SU-DHL-6 (cell line): ENCODE results near the gene TDRD7.

Experiments used
- H2AFZ ChIP-seq: fragments of 200-600 bp; sonication (generic); 2 replicates; pipeline ENCODE4 v1.6.1; 2014; ENCODE audit warnings: low read depth, mild to moderate bottlenecking, moderate library complexity, mixed read lengths, antibody characterized with exemption, low read length; ENCODE audit not compliant: severe bottlenecking
- H3F3A ChIP-seq: fragments of 200-600 bp; shearing (Covaris generic); 2 replicates; pipeline ENCODE4 v1.6.0; 2016; ENCODE audit warnings: antibody characterized with exemption, mild to moderate bottlenecking; ENCODE audit not compliant: insufficient read depth
- H3K27ac ChIP-seq: fragments of 200-600 bp; sonication (generic); 2 replicates; pipeline ENCODE4 v1.5.1; 2016; ENCODE audit warnings: low read depth, mild to moderate bottlenecking, low read length, moderate library complexity, mixed read lengths
- H3K27me3 ChIP-seq: fragments of 200-600 bp; sonication (generic), shearing (Covaris generic); 2 replicates; pipeline ENCODE4 v1.6.0; 2014; ENCODE audit warnings: mild to moderate bottlenecking, low read length
- H3K36me3 ChIP-seq: fragments of 200-600 bp; sonication (generic); 2 replicates; pipeline ENCODE4 v1.6.1; 2014; ENCODE audit warnings: mild to moderate bottlenecking, low read length, mixed read lengths
- H3K4me2 ChIP-seq: fragments of 300-600, 200-600 bp; shearing (Covaris generic), sonication (generic); 2 replicates; pipeline ENCODE4 v1.6.0; 2014; ENCODE audit warnings: low read length, low read depth, mild to moderate bottlenecking; ENCODE audit not compliant: poor library complexity, severe bottlenecking
- H3K4me3 ChIP-seq: fragments of 200-600 bp; sonication (generic); 2 replicates; pipeline ENCODE4 v1.5.1; 2014; ENCODE audit warnings: antibody characterized with exemption, low read length, mild to moderate bottlenecking, mixed read lengths; ENCODE audit not compliant: insufficient read depth, poor library complexity, severe bottlenecking
- H3K79me2 ChIP-seq: fragments of 200-600 bp; sonication (generic); 2 replicates; pipeline ENCODE4 v1.6.1; 2014; ENCODE audit warnings: mild to moderate bottlenecking, low read length, moderate library complexity; ENCODE audit not compliant: insufficient read depth
- H3K9ac ChIP-seq: fragments of 200-600 bp; sonication (generic); 2 replicates; pipeline ENCODE4 v1.7.0; 2014; ENCODE audit warnings: mild to moderate bottlenecking, low read length
- H3K9me2 ChIP-seq: fragments of 200-600 bp; sonication (generic); replicated peaks from 2 replicates; pipeline ENCODE4 v1.6.1; 2014; ENCODE audit warnings: low read length; ENCODE audit not compliant: insufficient read depth
- H3K9me3 ChIP-seq: fragments of 200-600 bp; sonication (generic); 2 replicates; pipeline ENCODE4 v1.6.1; 2014; ENCODE audit warnings: low read length, mixed read lengths; ENCODE audit not compliant: insufficient read depth
- H4K20me1 ChIP-seq: fragments of 200-600 bp; sonication (generic); 2 replicates; pipeline ENCODE4 v1.6.1; 2014; ENCODE audit warnings: low read depth, mild to moderate bottlenecking, antibody characterized with exemption, low read length, moderate library complexity, mixed read lengths
- EZH2phosphoT487 ChIP-seq: fragments of 200-600 bp; sonication (generic), shearing (Covaris generic); conservative IDR thresholded peaks from 2 replicates; pipeline ENCODE4 v1.6.1; 2018; ENCODE audit warnings: mild to moderate bottlenecking, antibody characterized with exemption, low read length, moderate library complexity, mixed read lengths
- TF ChIP-seq, protein P1 (sequence below): fragments of 200-600 bp; sonication (generic); IDR thresholded peaks from one replicate; pipeline ENCODE4 v1.5.1; 2017; ENCODE audit warnings: antibody characterized with exemption, mild to moderate bottlenecking, low read length, moderate library complexity; ENCODE audit not compliant: insufficient read depth, poor library complexity, severe bottlenecking

The TDRD7 gene, protein sequence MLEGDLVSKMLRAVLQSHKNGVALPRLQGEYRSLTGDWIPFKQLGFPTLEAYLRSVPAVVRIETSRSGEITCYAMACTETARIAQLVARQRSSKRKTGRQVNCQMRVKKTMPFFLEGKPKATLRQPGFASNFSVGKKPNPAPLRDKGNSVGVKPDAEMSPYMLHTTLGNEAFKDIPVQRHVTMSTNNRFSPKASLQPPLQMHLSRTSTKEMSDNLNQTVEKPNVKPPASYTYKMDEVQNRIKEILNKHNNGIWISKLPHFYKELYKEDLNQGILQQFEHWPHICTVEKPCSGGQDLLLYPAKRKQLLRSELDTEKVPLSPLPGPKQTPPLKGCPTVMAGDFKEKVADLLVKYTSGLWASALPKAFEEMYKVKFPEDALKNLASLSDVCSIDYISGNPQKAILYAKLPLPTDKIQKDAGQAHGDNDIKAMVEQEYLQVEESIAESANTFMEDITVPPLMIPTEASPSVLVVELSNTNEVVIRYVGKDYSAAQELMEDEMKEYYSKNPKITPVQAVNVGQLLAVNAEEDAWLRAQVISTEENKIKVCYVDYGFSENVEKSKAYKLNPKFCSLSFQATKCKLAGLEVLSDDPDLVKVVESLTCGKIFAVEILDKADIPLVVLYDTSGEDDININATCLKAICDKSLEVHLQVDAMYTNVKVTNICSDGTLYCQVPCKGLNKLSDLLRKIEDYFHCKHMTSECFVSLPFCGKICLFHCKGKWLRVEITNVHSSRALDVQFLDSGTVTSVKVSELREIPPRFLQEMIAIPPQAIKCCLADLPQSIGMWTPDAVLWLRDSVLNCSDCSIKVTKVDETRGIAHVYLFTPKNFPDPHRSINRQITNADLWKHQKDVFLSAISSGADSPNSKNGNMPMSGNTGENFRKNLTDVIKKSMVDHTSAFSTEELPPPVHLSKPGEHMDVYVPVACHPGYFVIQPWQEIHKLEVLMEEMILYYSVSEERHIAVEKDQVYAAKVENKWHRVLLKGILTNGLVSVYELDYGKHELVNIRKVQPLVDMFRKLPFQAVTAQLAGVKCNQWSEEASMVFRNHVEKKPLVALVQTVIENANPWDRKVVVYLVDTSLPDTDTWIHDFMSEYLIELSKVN

DNA sequence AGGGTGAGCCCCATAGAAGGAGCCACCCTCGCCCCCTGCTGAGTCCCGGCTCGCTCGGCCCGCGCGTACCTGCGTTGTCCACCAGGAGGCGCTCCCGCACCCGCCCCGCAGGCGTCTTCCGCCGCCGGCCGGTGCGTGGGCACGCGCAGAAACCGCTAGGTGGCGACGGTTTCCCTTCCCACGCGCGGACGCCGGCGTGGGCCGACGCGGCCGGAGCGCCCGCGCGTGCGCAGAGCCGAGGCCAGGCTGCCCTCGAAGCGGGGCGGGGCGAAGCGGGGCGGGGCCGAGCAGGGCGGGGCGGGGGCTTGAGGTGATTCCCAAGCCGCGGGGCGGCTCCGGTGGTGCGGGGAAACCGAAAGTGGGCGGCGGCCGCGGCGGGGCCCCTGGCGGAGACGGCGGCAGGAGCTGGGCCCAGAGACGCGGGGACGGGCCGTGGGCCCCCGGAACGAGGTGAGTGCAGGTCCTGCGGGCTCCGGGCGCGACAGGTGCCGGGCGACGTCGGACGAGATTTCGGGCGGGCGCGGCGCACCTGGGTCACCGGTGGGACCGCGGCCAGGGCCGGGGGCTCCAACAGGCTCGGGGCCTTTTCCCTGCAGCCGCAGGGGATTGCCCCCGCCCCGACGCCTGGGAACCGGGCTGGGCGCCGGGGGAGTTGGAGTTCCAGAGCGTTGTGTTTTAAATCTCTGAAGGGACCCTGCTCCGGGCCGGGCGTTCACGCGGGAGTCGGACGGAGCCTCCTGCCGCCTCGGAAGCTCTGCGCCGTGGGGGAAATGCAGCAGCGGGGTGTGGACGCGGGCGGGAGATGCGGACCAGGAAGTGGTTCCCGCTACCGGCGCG, at the start of gene TDRD7:
TDRD7 (plus strand) TSS at position 308 of the 837 bp plus-strand sequence. CDS start 16,370 bp downstream, outside the sequence.
- H3K9ac ChIP-seq, result peak within 1 kb of the TSS; percentile 58
- H3K4me3 ChIP-seq, result peak within 1 kb of the TSS; percentile 57
- H3K27ac ChIP-seq, result no peak within 1 kb of the TSS
- peak within 1 kb of the TSS; percentile 89 for H2AFZ ChIP-seq
- H3K36me3 ChIP-seq, result no peaks in the 10 kb centered on the region
- no peaks in the 10 kb centered on the region for H3K9me3 ChIP-seq
- no peaks in the 10 kb centered on the region for H4K20me1 ChIP-seq
- no peaks in the 10 kb centered on the region for H3K79me2 ChIP-seq
- H3K4me2 ChIP-seq, result peak within 1 kb of the TSS; percentile 63
- no peaks in the 10 kb centered on the region for H3K9me2 ChIP-seq
- no peaks in the 10 kb centered on the region for H3K27me3 ChIP-seq
- peaks cover 22% of the 10 kb centered on the region for H3F3A ChIP-seq
- TF ChIP-seq EZH2phosphoT487, result no peak
- TF ChIP-seq, protein P1, sequence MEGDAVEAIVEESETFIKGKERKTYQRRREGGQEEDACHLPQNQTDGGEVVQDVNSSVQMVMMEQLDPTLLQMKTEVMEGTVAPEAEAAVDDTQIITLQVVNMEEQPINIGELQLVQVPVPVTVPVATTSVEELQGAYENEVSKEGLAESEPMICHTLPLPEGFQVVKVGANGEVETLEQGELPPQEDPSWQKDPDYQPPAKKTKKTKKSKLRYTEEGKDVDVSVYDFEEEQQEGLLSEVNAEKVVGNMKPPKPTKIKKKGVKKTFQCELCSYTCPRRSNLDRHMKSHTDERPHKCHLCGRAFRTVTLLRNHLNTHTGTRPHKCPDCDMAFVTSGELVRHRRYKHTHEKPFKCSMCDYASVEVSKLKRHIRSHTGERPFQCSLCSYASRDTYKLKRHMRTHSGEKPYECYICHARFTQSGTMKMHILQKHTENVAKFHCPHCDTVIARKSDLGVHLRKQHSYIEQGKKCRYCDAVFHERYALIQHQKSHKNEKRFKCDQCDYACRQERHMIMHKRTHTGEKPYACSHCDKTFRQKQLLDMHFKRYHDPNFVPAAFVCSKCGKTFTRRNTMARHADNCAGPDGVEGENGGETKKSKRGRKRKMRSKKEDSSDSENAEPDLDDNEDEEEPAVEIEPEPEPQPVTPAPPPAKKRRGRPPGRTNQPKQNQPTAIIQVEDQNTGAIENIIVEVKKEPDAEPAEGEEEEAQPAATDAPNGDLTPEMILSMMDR, result peak; percentile 88

DNA sequence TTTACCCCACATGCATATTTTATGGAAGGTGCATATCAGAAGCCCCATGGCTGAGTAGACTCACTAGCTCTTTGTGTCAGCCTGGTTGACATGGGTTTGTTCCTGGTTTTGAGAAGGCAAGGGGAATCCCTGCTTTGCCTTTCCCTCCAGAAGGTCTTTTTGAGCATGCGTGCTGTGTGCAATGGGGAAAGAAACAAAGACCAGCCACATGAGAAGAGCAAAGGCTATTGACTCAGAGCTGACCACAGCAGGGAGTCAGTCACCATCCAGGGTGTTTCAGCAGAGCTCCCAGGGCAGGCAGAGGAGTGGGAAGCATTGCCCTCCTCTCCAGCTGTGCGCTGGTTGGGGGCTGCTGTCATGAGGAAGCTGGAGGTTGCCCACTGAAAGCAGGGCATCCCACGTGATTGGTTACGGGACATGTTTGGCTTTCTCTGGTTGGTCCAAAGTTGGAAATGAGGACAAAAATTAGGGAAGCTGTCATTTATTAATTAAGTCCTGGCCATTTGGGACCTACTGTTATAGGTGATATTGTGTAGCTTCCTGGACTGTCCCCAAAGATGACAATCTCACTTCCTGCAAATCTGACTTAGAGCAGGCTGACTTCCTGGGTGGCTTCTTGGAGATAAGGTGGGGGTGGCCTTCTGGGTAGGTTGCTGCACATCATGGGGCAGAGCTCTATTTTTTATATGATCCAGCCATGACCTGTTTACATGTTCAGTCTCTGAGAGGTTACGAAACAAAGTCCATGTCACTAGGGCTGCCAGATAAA, 48.9 kb upstream of the TDRD7 start:
- no peaks in the 10 kb centered on the region for H4K20me1 ChIP-seq
- no peaks in the 10 kb centered on the region for H3K36me3 ChIP-seq
- no peaks in the 10 kb centered on the region for H3K9me2 ChIP-seq
- H3K79me2 ChIP-seq, result no peaks in the 10 kb centered on the region
- H3F3A ChIP-seq, result no peaks in the 10 kb centered on the region
- H3K9me3 ChIP-seq, result no peaks in the 10 kb centered on the region
- no peaks in the 10 kb centered on the region for H3K27me3 ChIP-seq
- H3K4me2 ChIP-seq, result no peak overlapping the region
- H3K4me3 ChIP-seq, result no peak overlapping the region
- H2AFZ ChIP-seq, result no peak overlapping the region
- no peak overlapping the region for H3K9ac ChIP-seq
- TF ChIP-seq EZH2phosphoT487, result no peak
- TF ChIP-seq, protein P1, result no peak
- H3K27ac ChIP-seq, result no peak overlapping the region
